SH-SY5Y (cell line): Measurements from ENCODE around the gene HIGD1C.

Source experiments
- GATA2 ChIP-seq: IDR thresholded peaks from 2 replicates; pipeline ENCODE4 v1.6.1; 2011; ENCODE audit warnings: mild to moderate bottlenecking, low read depth, low read length
- GATA3 ChIP-seq: IDR thresholded peaks from 2 replicates; pipeline ENCODE4 v1.6.1; 2011; ENCODE audit warnings: low read depth, mild to moderate bottlenecking, low read length, moderate library complexity

- TF ChIP-seq GATA2 (no peak), GATA3 (no peak)
Measured at GRCh38 chr12:50916292-50916691, 36.1 kb upstream of the HIGD1C start.
